ENCODE measurements around the gene POLG2. TPM values are rescaled to one million over a fixed set of nuclear protein-coding genes. Genes with fewer than 3 reads are reported as not detected.

Gene POLG2
- total RNA-seq, 4 donors from 2014 or later = 6.3 to 27.3 (median 13.7) TPM

DNA sequence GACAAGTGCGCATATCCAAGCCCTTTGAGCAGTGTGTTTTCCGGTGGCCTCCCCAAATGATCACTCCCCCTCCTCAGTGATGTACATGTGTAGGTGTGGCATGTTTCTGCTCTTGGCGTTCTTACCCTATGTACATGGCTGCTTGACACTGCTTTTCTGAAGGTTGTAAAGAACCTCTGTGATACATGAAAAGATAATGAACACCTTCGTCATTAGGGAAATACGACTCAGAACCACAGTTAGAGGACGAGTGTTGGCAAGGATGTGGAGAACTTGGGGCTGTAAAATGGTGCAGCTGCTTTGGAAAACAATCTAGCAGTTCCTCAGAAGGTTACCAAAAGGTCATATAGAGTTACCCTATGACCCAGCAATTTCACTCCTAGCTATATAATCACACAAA, 38.5 kb upstream of the POLG2 start:
- DNase-seq (ENCODE audit: low spot score) (no peak), ATAC-seq (ENCODE audit: low FRiP score) (no peak)
- TF ChIP-seq, protein P1, sequence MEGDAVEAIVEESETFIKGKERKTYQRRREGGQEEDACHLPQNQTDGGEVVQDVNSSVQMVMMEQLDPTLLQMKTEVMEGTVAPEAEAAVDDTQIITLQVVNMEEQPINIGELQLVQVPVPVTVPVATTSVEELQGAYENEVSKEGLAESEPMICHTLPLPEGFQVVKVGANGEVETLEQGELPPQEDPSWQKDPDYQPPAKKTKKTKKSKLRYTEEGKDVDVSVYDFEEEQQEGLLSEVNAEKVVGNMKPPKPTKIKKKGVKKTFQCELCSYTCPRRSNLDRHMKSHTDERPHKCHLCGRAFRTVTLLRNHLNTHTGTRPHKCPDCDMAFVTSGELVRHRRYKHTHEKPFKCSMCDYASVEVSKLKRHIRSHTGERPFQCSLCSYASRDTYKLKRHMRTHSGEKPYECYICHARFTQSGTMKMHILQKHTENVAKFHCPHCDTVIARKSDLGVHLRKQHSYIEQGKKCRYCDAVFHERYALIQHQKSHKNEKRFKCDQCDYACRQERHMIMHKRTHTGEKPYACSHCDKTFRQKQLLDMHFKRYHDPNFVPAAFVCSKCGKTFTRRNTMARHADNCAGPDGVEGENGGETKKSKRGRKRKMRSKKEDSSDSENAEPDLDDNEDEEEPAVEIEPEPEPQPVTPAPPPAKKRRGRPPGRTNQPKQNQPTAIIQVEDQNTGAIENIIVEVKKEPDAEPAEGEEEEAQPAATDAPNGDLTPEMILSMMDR (IDR thresholded peaks at IDR 0.05) = no peak

GRCh38 chr17:64534187-64534586, 37.3 kb upstream of the POLG2 start:
- DNase-seq (ENCODE audit: low spot score) = no peak
- TF ChIP-seq, protein P1 (IDR thresholded peaks at IDR 0.05) = no peak
- no peak for ATAC-seq (ENCODE audit: low FRiP score)

GRCh38 chr17:64533784-64534183, 36.9 kb upstream of the POLG2 start:
- TF ChIP-seq, protein P1 (IDR thresholded peaks at IDR 0.05) = no peak
- ATAC-seq (ENCODE audit: low FRiP score) (no peak), DNase-seq (ENCODE audit: low spot score) (no peak)

DNA sequence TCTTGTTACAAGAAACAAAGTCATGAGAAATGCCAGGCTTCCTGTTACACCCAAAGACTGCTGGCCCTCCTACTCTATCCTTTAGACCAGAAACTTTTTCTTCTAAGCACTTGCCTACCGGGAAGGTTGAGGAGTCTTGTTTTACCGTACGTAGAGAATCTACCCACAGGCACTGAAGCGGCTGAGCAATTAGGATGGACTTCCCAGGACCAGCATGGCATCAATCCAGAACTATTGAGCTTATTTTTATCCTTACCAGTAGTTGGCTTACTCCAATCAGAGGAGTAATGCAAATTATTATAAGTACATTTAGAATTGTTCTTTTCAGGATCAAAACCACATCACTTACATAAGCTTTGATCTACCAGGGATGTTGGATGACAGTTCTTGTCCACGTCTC, 35.6 kb upstream of the POLG2 start:
- no peak for ATAC-seq (ENCODE audit: low FRiP score)
- no peak for DNase-seq (ENCODE audit: low spot score)
- TF ChIP-seq, protein P1 (IDR thresholded peaks at IDR 0.05) = no peak

- DNase-seq (ENCODE audit: low spot score) (no peak), ATAC-seq (ENCODE audit: low FRiP score) (no peak)
- TF ChIP-seq, protein P1 (IDR thresholded peaks at IDR 0.05) = no peak
These were observed 35.1 kb upstream of the POLG2 start for GRCh38 chr17:64531955-64532371.

DNA sequence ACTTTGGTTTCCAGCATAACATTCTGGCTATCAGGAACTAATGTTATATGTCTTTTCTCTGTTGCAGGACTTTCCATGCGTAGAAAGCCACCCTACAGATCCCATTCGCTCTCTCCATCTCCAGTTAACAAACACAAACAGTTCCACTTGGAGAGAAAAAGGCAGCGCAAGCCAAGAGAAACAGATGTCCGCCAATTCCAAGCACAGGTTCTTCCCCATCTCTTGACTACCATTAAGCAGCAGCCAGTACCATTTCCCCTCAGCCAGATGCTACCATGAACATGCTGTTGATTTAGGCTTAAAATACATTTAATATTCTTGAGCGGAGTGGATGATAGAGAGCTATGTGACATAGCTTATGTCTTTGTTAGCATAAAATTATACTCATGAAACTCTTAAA, 32.4 kb upstream of the POLG2 start:
- ATAC-seq (ENCODE audit: low FRiP score) = no peak
- TF ChIP-seq, protein P1 (IDR thresholded peaks at IDR 0.05) = no peak
- DNase-seq (ENCODE audit: low spot score) = no peak

- ATAC-seq (ENCODE audit: low FRiP score) = no peak
- DNase-seq (ENCODE audit: low spot score) = no peak
- TF ChIP-seq, protein P1 (IDR thresholded peaks at IDR 0.05) = no peak
These were observed 31.1 kb upstream of the POLG2 start for GRCh38 chr17:64527914-64528313.
